T-helper 2 cell treated with Interferon-gamma antibody and Interleukin-4, amounts not matched to agents 5 μg/mL and 100 μg/mL, for 36 hours (primary cell): Measurements from ENCODE around the gene SLC27A1.
A peak's percentile ranks its signal among the peaks of the same experiment; 100 is the strongest.
"Not testable (repeated sequence)": the region's sequence is repeated elsewhere in the genome, so short reads cannot be mapped to it uniquely, and the experiment has no call there.

Source experiments
- DNase-seq: peaks from one replicate; pipeline ENCODE4 v3.0.0; 2021; ENCODE audit warnings: low spot score
- H3K27ac Mint-ChIP-seq: one replicate; pipeline ENCODE4 v1.8.0; 2021; ENCODE audit warnings: mild to moderate bottlenecking, mixed read lengths
- H3K27me3 Mint-ChIP-seq: one replicate; pipeline ENCODE4 v1.8.0; 2021; ENCODE audit warnings: low read depth, mixed read lengths
- H3K36me3 Mint-ChIP-seq: one replicate; pipeline ENCODE4 v1.8.0; 2021; ENCODE audit warnings: low read depth, mixed read lengths
- H3K4me1 Mint-ChIP-seq: one replicate; pipeline ENCODE4 v1.8.0; 2021; ENCODE audit warnings: low read depth, mixed read lengths
- H3K4me3 Mint-ChIP-seq: one replicate; pipeline ENCODE4 v1.8.0; 2022; ENCODE audit warnings: mild to moderate bottlenecking, moderate library complexity, mixed read lengths
- H3K9me3 Mint-ChIP-seq: one replicate; pipeline ENCODE4 v1.8.0; 2021; ENCODE audit warnings: mixed read lengths

SLC27A1 gene

GRCh38 chr19:17486545-17487240, 16.4 kb downstream of the SLC27A1 start:
- Mint-ChIP-seq H3K27ac (no peak overlapping the region), H3K4me1 (peaks cover 21% of the 10 kb centered on the region), H3K4me3 (no peak overlapping the region), H3K27me3 (no peaks in the 10 kb centered on the region), H3K36me3 (no peaks in the 10 kb centered on the region), H3K9me3 (no peaks in the 10 kb centered on the region)
- DNase-seq = no peak

DNA sequence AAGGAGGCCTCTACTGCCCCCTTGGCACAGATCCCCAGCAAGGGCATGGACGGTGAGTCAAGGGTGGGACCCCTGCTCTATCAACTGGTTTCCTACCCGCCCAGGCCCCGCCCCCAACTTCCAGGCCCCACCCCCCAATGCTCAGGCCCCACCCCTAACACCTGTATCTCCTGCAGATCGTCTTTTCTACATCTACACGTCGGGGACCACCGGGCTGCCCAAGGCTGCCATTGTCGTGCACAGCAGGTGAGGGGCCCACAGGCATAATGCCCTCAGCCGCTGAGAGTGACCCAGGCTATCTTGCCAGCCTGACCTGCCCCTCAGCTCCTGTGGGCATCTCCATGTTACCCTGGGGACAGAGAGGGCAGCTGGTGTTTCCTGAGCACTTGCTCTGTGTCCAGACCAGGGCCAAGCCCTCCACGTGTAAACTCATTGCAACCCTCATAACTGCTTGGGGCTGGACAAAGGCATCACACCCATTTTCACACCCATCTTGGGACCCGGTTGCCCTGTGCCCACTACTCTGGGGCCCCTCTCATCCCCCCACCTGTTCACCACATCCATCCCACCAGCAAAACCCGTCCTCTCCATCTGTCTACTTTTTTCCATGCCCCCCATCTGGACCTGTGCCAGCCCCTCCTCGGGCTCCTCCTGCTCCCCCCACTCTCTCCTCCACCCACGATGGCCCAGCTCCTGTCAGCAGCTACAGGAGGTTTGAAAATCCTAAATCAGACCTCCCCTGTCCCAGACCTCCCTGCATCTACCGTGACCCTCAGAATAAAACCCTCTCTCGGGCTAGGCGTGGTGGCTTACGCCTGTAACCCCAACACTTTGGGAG, 17.2 kb downstream of the SLC27A1 start:
- Mint-ChIP-seq H3K27ac (no peak overlapping the region), H3K36me3 (no peaks in the 10 kb centered on the region), H3K9me3 (no peaks in the 10 kb centered on the region), H3K4me3 (no peak overlapping the region), H3K4me1 (peaks cover 23% of the 10 kb centered on the region), H3K27me3 (no peaks in the 10 kb centered on the region)
- DNase-seq = no peak

GRCh38 chr19:17488593-17489391, 18.5 kb downstream of the SLC27A1 start:
- Mint-ChIP-seq H3K4me1 (peaks cover 23% of the 10 kb centered on the region), H3K4me3 (no peak overlapping the region), H3K27me3 (no peaks in the 10 kb centered on the region), H3K36me3 (no peaks in the 10 kb centered on the region), H3K27ac (peak overlapping the region; percentile 67), H3K9me3 (no peaks in the 10 kb centered on the region)
- peak; percentile 41 for DNase-seq

DNA sequence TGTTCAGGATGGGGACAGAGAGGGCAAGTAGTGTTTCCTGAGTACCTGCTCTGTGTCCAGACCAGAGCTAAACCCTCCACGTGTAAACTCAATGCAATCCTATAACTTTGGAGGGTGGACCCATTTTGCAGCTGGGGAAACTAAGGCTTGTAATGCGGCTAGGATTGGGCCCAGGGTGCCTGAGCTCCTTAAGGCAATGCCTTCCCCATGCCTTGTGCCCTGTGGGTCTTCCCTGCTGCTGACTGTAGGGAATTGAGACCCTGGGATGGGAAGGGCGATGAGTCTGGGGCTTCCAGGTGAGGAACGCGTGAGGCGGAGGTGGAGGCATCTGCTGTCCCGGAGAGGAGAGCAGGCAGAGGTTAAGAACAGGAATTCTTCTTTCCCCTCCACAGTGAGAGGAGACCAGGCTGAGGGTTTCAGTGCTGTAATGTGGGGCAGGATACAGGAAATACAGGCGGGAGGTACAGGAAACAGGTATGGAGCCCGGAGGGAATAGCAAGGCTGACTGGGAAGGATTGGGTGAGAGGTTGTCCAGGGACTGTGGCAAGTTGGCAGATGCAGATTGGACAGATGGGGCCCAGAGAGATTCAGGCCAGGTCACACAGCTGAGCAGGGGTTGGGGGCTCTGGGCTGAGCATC, 19.2 kb downstream of the SLC27A1 start:
- peak overlapping the region; percentile 13 for H3K4me3 Mint-ChIP-seq
- H3K36me3 Mint-ChIP-seq = no peaks in the 10 kb centered on the region
- no peaks in the 10 kb centered on the region for H3K9me3 Mint-ChIP-seq
- peak overlapping the region; percentile 24 for H3K27ac Mint-ChIP-seq
- no peaks in the 10 kb centered on the region for H3K27me3 Mint-ChIP-seq
- no peak for DNase-seq
- peaks cover 23% of the 10 kb centered on the region for H3K4me1 Mint-ChIP-seq

DNA sequence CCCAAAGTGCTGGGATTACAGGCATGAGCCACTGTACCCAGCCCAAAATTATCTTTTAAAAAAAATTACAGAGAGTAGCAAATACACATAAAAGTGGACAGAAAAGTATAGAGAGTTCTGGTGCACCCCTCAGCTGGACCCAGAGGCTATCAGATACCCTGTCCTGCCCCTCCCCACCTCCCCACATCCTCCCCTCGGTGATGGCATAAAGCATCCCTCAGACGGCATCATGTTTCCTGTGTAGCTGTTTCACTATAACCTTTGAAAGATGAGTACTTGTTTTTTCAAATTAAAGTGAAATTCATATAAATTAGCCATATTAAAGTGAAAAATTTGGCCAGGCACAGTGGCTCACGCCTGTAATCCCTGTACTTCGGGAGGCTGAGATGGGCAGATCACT, 20.1 kb downstream of the SLC27A1 start:
- no peaks in the 10 kb centered on the region for H3K27me3 Mint-ChIP-seq
- peak overlapping the region; percentile 52 for H3K27ac Mint-ChIP-seq
- no peaks in the 10 kb centered on the region for H3K36me3 Mint-ChIP-seq
- DNase-seq = no peak
- no peak overlapping the region for H3K4me3 Mint-ChIP-seq
- peaks cover 23% of the 10 kb centered on the region for H3K4me1 Mint-ChIP-seq
- H3K9me3 Mint-ChIP-seq = no peaks in the 10 kb centered on the region

- no peak overlapping the region for H3K4me3 Mint-ChIP-seq
- H3K36me3 Mint-ChIP-seq = no peaks in the 10 kb centered on the region
- no peak overlapping the region for H3K27ac Mint-ChIP-seq
- no peaks in the 10 kb centered on the region for H3K27me3 Mint-ChIP-seq
- H3K9me3 Mint-ChIP-seq = no peaks in the 10 kb centered on the region
- no peak for DNase-seq
- H3K4me1 Mint-ChIP-seq = peaks cover 26% of the 10 kb centered on the region
Measured at GRCh38 chr19:17491287-17491686, 21.0 kb downstream of the SLC27A1 start.

GRCh38 chr19:17495639-17496296, 25.4 kb downstream of the SLC27A1 start:
- no peak overlapping the region for H3K4me3 Mint-ChIP-seq
- peaks cover 2% of the 10 kb centered on the region for H3K36me3 Mint-ChIP-seq
- no peak for DNase-seq
- H3K9me3 Mint-ChIP-seq = no peaks in the 10 kb centered on the region
- peaks cover 12% of the 10 kb centered on the region for H3K4me1 Mint-ChIP-seq
- H3K27ac Mint-ChIP-seq = no peak overlapping the region
- H3K27me3 Mint-ChIP-seq = no peaks in the 10 kb centered on the region

GRCh38 chr19:17496337-17496997, 26.1 kb downstream of the SLC27A1 start:
- DNase-seq = peak; percentile 75
- H3K36me3 Mint-ChIP-seq = peaks cover 2% of the 10 kb centered on the region
- no peak overlapping the region for H3K27ac Mint-ChIP-seq
- H3K4me1 Mint-ChIP-seq = peaks cover 9% of the 10 kb centered on the region
- H3K9me3 Mint-ChIP-seq = no peaks in the 10 kb centered on the region
- H3K4me3 Mint-ChIP-seq = no peak overlapping the region
- H3K27me3 Mint-ChIP-seq = no peaks in the 10 kb centered on the region

DNA sequence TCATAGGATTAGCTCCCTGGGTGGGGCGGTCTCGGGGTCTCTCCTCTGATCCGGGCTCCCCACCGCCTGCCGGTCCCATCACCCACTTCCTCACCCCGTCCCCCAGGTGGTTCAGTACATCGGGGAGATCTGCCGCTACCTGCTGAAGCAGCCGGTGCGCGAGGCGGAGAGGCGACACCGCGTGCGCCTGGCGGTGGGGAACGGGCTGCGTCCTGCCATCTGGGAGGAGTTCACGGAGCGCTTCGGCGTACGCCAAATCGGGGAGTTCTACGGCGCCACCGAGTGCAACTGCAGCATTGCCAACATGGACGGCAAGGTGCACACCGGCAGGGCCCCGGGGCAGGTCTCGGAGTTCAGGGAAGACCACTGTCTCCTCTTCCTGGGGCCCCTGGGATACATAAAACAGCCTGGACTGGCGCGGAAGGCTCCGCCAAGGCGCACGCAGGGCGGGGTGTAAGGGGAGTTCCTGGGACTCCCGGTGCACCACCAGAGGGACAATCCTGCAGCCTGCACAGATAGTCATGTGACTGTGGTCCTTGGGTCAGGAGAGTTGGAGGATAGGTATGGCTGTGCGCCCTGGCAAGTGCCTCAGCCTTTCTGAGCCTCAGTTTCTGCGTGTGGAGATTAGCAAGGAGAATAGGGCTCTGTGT, 26.9 kb downstream of the SLC27A1 start:
- Mint-ChIP-seq H3K4me1 (peaks cover 7% of the 10 kb centered on the region), H3K36me3 (peaks cover 2% of the 10 kb centered on the region), H3K27me3 (no peaks in the 10 kb centered on the region), H3K4me3 (no peak overlapping the region), H3K27ac (no peak overlapping the region), H3K9me3 (no peaks in the 10 kb centered on the region)
- DNase-seq = no peak

DNA sequence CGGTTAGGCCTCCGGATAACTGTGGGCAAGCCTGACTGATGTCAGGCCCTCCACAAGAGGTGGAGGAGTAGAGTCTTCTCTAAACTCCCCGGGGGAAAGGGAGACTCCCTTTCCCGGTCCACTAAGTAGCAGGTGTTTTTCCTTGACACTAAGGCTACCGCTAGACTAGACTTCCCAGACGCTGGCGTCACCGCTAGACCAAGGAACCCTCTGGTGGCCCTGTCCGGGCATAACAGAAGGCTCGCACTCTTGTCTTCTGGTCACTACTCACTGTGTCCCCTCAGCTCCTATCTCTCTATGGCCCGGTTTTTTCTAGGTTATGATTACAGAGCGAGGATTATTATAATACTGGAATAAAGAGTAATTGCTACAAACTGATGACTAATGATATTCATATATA, 28.7 kb downstream of the SLC27A1 start:
- H3K36me3 Mint-ChIP-seq, DNase-seq, H3K4me3 Mint-ChIP-seq, H3K27me3 Mint-ChIP-seq, H3K27ac Mint-ChIP-seq, H3K9me3 Mint-ChIP-seq, H3K4me1 Mint-ChIP-seq: not testable (repeated sequence)

- peaks cover 7% of the 10 kb centered on the region for H3K4me1 Mint-ChIP-seq
- H3K4me3 Mint-ChIP-seq = no peak overlapping the region
- H3K27me3 Mint-ChIP-seq = no peaks in the 10 kb centered on the region
- peaks cover 2% of the 10 kb centered on the region for H3K36me3 Mint-ChIP-seq
- DNase-seq = no peak
- peak overlapping the region; percentile 45 for H3K27ac Mint-ChIP-seq
- no peaks in the 10 kb centered on the region for H3K9me3 Mint-ChIP-seq
Measured at GRCh38 chr19:17499648-17500446, 29.5 kb downstream of the SLC27A1 start.
